ENCODE measurements around the gene CASR. TPM values are rescaled to one million over a fixed set of nuclear protein-coding genes. Genes with fewer than 3 reads are reported as not detected.

The CASR gene
- total RNA-seq, 4 donors from 2014 or later, result under 0.01 TPM; not detected in 3

DNA sequence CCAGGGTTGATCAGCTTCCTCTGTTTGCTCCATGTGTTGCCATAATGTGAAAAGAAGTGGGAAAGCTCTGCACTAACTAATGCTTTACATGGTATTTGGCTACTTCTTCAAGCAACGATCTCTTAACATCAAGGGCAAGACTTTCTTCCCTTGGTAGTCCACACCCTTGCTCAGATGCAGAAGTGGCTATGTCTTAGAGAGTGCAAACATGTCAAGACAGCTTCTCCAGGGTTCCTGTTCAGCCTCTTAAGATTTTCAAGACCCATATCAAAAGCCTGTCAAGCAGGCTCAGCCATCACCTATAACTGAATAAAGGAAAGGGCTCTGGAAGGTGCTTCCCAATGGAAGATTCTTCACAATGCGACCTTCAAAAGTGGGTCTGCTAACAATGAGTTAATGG lies 76.7 kb downstream of the CASR start:
- TF ChIP-seq, protein P1, sequence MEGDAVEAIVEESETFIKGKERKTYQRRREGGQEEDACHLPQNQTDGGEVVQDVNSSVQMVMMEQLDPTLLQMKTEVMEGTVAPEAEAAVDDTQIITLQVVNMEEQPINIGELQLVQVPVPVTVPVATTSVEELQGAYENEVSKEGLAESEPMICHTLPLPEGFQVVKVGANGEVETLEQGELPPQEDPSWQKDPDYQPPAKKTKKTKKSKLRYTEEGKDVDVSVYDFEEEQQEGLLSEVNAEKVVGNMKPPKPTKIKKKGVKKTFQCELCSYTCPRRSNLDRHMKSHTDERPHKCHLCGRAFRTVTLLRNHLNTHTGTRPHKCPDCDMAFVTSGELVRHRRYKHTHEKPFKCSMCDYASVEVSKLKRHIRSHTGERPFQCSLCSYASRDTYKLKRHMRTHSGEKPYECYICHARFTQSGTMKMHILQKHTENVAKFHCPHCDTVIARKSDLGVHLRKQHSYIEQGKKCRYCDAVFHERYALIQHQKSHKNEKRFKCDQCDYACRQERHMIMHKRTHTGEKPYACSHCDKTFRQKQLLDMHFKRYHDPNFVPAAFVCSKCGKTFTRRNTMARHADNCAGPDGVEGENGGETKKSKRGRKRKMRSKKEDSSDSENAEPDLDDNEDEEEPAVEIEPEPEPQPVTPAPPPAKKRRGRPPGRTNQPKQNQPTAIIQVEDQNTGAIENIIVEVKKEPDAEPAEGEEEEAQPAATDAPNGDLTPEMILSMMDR (IDR thresholded peaks at IDR 0.05; ENCODE audit: low read depth), result no peak

DNA sequence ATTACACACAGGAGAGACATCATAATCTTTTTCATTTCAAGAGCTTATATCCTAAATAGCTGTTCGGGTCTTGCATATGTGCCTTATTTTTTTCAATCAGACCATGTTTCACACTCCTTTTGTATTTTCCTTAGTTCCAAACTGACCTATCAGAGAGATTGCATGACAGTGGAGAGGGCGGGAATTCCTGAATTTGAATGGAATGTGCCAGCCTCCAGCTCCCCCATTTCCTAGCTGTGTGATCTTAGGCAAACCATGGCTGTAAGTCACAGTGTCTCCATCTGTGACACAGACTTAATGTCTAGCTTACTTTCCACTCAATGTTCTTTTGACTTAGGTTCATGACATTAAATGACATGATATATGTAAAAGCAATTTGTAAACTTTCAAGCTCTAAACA lies 79.6 kb downstream of the CASR start:
- TF ChIP-seq, protein P1 (IDR thresholded peaks at IDR 0.05; ENCODE audit: low read depth), result no peak

DNA sequence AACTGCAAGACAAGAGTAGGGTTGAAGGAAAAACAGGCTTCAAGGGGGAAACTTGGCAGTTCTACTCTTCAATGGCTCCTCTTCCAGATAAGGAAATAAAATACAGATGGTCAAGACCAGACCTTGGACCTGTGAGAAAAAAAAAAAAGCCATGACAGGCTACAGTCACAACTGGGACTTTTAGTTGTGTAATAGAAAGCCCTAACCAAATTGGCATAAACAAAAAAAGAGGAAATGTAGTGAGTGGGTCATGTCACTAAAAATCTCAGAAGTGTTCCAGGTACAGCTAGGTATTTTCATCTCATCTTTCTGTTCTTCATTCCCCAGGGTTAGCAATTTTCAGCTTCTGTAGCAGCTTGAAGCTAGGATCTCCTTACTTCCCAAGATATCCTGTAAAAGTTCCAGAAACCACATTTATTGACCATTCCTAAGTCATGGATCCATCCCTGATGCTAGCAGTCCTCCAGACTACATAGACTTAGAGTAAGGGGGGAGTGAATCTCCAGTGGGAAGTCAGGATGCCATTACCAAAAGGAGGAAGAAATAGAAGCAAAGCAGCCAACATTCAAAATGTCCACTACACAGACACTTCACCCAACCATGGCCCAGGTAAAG lies 80.6 kb downstream of the CASR start:
- TF ChIP-seq, protein P1 (IDR thresholded peaks at IDR 0.05; ENCODE audit: low read depth), result no peak

DNA sequence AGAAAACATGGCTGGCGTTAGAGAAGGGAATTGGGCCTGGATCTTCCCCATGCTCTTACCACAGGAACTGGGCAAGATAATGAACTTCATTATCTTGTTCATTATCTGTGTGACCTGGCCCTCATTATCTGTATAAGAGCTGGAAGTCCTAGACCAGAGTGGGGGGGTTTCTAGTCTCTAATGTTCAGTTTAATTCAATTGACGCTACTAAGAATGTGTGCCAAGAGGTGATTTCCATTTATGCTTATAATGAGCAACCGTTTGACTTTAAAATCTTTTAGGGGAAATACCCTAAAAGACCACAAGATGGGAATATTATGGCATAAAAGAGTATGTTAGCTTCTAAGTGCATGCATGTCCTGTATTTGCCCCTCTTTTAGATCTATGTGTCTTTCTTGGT lies 82.5 kb downstream of the CASR start:
- TF ChIP-seq, protein P1 (IDR thresholded peaks at IDR 0.05; ENCODE audit: low read depth), result no peak

DNA sequence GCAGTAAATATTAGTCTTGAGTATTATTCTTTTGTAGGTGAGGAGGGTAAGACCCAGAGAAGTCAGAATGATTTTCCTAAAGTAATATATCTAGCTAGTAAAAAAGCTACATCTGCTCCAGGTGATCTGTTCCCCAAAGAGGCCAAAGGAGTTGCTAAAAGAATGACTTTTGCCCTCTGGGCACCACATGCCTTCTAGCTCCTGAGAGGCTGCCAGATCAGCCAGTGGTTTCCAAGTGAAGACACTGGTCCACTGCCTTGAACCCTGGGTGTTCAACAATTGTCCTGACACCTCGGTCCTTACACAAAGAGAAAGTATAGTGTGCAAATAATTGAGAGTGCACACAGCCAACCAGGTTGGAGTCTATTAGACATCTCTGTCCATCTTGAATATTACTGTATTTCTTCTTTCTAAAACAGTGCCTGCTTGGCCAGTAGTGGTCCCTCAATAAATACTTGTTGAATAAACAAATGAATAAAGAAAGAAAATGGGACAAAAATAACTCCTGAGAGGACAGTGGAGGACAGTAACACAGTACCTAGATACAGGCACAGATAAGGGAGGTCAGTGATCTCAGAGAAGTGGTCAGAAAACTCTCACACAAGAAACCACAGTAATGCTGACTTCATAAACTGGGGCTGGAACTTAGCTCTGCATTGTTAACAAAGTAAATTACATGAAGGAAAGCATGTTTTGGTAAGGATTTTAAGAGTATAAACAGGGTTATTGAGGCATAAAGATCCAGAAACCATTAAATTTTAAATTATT lies 85.0 kb downstream of the CASR start:
- TF ChIP-seq, protein P1 (IDR thresholded peaks at IDR 0.05; ENCODE audit: low read depth), result no peak

DNA sequence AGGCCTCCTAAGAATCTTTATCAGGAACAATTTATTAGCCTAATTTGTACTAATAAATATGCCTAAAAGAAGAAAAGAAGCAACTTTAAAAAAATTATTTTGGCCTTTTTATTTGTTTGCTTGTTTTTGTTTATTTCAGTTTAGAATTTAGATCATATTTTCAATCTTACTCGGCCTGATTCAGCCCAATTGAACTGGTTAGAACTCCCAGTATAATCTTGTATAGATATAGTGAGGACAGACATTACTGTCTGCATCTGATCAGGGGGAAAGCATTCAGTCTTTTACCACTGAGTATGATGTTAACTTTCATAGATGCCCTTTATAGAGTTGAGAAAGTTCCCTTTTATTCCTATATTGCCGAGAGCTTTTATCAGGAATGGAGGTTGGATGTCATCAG lies 85.6 kb downstream of the CASR start:
- TF ChIP-seq, protein P1 (IDR thresholded peaks at IDR 0.05; ENCODE audit: low read depth), result no peak

DNA sequence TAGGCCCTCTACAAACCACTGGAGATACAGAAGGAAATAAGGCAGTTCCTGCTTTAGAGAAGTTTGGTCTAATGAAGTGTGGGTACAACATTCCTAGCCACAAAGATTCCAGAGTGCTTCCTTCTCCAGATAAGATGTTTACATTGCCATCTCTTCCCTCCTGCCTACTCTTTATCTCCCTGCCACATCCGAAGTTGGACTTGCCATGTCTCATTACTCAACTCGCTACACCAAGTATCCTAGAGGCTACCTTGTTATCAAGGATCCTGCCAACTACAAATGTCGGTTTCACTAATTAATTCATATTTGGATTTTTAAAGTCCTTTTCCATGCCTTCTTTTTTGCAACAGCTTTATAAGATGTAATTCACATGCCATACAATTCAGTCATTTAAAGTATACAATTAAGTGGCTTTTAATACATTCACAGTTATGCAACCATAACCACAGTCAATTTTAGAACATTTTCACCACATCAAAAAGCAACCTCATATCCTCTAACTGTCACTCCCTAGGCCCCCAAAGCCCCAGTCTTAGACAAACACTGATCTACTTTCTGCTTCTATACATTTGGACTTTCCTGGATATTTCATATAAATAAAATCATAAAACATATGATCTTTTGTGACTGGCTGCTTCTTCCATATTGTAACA lies 87.9 kb downstream of the CASR start:
- TF ChIP-seq, protein P1 (IDR thresholded peaks at IDR 0.05; ENCODE audit: low read depth), result no peak
